Globus pallidus (tissue), 1 donor: ENCODE data around the gene GCGR.

Experiments used
- DNase-seq: peaks from one replicate; pipeline ENCODE4 v3.0.0-alpha.2; 2015; ENCODE audit warnings: low spot score

Gene GCGR

GRCh38 chr17:81803728-81804558, at the start of gene GCGR:
Gene GCGR, plus strand, starts transcription at chr17:81804150. Its CDS starts 4,869 bp downstream, at chr17:81809019.
- DNase-seq: no peak

DNA sequence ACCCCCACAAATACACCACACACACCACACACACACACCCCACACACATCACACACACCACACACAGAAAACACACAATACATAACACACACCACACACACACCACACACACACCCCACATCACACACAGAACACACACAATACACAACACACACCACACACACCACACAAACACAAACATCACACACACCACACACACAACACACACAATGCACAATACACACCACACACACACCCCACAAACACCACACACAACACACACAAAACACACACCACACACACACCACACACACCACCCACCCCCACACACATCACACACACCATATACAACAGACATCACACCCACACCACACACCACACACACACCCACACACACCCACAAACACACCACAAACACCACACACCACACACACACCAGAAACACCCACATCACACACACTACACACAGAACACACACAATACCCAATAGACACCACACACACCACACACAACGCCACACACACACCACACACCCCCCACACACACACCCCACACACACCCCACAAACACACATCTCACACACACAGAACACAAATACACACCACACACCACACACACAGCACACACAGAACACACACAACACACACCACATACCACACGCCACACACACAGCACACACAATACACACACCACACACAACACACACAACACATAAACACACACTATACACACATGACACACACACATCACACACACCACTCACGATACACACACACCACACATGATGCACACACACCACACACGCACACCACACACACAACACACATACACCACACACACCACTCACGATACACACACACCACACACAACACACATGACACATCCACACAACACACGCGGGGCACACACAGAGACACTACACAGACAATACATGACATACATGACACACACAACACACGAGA, 11.0 kb upstream of the GCGR start:
- no peak for DNase-seq

DNA sequence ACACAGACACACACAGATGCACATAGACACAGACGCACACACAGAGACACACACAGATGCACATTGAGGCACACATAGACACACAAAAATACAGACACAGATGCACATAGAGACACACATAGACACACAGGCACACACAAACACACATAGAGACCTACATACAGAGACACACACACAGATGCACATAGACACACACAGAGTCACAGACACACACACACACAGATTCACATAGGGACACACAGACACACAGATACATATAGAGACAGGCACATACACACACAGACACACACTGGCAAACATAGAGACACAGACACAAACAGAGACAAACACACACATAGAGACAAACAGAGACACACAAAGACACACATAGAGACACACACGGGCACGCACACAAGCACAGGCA, 9.9 kb upstream of the GCGR start:
- no peak for DNase-seq

GRCh38 chr17:81794509-81794908, 9.4 kb upstream of the GCGR start:
- DNase-seq: no peak

GRCh38 chr17:81801327-81801726, 2.6 kb upstream of the GCGR start:
- no peak for DNase-seq

- no peak for DNase-seq
Observed at GRCh38 chr17:81802048-81802758, 1.7 kb upstream of the GCGR start.

DNA sequence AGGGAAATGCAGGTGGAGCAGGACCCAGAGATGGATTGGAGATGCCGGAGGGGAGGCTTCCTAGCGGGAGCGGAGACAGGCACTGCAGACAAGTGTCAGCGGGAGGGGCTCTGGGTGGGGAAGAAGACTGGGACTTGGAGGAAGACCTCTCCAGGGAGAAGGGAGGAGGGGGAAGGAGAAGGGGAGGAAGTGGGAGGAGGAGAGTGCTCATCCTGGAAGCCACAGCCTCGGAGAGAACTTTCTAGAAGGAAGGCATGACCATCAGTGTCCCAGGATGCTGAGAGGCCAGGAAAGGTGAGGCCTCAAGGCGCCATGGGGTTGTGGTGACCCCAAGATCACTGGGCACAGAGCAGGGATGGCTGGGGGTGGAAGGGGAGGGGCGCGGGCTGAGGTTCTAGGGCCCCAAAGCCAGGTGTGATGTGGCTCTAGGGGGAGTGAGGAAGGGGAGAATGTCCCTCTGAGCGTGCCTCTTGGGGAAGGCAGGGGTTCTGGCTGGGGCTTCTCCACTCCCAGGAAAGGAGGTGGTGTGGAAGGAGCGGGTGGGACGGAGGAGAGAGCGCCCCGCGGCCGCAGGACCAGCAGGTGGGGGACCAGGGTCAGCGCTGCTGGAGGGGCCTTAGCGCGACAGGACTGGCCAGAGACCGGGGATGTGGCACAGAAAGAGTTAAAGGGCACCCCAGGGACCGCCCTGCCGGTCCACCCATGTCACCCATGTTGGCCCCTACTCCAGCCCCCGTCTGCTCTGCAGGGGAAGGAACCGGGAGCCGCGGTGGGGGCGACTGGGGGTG, 900 bp upstream of the GCGR start:
- no peak for DNase-seq

DNA sequence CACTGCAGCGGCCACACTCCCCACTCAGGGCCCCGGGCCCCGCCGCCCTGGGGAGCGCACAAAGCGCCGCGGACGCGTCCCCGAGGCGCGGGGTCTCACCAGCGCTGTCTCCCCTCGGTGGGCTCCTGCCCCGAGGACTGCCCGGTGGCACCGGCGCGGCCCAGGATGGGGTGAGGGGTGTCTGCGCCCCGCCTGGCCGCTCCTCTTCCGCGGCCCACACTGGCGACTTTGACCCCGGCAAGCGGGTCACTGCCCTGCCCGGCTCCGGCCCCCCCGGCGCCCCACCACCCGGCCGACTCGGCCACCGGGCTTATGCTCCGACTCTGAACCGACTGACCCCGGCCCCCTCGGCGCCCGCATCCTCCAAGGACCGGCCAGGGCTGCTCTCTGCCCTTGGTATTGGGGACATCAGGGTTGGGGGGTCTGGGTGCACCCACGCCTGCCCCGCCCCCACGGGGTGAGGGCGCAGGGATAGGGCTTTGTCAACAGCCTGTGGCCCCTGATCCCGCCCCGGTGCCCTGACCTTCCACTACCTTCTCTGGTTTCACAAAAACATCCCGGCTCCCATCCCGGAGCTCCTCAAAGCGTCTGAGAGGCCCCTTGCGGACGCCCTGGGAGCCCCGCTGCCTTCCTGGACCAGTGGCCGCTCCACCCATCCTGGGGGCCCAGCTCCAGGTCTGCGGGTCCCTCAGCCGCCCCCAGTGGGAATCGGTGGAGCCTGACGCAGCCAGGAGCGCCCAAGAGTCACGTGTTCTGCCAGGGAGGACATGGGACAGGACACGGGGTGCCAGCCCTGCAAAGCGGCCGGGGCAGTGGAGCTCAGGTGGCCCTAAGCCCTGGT, 829 bp downstream of the GCGR start:
- DNase-seq: no peak

DNA sequence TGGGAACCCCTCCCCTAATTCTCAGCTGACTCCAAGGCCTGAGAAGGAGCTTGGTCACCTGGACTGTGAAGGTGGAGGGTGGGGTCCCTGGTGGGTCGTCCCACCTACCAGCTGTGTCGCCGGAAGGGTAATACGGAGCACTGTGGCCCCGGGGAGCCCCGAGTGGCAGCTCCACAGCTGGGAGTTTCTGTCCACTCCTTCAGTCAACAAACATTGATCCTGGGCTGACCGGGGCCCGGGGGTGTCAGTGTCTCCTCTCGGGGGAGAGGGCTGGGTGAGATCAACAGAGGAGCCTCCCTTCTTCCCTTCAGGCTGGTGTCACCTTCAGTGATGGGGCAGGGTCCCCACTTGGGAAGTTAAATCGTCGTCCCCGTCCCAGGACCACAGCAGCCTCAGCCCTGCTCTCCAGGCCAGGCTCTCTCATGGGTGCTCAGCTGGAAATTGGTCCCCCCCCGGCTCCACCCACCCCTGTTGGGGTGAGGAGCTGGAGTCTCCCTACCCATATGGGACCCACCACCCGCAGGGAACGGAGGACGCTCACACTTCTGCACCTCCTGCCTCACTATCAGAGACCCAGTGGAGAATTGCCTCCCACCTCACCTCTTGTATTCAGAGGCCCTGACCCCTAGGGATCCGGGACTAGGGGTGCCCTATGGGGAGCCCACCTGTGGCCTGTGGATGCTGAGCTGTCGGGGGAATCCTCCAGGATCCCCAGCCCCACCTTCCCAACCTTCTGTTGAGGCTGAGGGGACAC, 1.9 kb downstream of the GCGR start:
- DNase-seq: no peak

GRCh38 chr17:81806461-81807209, 2.7 kb downstream of the GCGR start:
- no peak for DNase-seq

DNA sequence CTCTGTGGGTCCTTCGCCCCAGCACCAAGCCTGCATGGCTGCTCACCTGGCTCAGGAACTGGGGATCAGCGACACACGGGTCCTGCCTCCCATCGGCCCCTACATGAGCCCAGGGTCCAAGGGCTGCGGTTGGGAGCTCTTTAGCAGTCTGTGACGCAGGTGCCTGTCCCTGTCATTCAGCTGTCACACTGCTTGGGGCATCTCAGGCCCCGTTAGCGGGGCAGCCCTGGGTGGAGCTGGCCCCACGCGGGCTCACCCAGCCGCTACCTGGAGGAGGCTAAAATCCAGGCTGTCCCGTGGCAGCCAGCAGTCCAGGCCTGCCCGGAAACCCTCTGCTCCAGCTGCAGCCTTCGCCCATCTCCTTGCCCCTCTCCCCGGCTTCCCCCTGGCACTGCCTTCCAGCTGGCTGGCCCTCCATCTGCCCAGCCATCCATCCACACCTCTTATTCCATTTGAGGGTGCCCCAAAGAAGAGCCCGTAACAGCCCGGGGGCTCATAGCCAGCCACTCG, 3.3 kb downstream of the GCGR start:
- DNase-seq: no peak

DNA sequence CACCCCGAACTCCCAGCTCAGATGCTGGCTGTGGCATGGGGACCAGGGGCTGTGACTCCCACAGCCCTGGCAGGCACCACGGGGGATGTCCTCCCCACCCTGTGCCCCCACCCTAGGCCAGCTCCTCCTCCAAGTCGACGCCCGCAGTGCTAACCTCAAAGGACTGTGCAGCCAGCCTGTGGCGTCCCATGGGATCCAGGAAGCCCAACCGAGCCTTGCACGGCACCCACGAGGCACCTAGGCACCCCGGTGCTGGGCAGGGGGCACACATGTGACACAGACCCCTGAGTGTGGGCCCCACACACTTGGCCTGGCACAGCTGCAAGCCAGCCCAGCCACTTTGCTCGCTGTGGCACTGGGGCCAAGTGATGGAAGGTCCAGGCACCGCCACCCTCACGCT, 3.9 kb downstream of the GCGR start:
- no peak for DNase-seq

DNA sequence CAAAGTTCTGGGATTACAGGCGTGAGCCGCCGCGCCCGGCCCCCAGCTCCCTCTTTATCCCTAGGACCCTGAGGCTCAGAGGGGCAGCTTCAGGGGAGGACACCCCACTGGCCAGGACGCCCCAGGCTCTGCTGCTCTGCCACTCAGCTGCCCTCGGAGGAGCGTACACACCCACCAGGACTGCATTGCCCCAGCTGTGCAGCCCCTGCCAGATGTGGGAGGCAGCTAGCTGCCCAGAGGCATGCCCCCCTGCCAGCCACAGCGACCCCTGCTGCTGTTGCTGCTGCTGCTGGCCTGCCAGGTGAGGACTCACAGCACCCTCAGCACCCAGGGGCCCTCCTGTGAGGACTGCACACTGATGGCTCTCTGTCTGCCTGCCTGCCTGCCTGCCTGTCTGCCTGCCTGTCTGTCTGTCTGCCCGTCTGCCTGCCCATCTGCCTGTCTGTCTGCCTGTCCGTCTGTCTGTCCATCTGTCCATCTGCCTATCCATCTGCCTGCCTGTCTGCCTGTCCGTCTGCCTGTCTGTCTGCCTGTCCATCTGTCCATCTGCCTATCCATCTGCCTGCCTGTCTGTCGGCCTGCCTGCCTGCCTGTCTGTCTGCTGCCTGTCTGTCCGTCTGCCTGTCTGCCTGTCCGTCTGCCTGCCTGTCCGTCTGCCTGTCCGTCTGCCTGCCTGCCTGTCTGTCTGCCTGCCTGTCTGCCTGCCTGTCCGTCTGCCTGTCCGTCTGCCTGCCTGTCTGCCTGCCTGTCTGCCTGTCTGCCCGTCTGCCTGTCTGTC, 5.0 kb downstream of the GCGR start:
- no peak for DNase-seq

DNA sequence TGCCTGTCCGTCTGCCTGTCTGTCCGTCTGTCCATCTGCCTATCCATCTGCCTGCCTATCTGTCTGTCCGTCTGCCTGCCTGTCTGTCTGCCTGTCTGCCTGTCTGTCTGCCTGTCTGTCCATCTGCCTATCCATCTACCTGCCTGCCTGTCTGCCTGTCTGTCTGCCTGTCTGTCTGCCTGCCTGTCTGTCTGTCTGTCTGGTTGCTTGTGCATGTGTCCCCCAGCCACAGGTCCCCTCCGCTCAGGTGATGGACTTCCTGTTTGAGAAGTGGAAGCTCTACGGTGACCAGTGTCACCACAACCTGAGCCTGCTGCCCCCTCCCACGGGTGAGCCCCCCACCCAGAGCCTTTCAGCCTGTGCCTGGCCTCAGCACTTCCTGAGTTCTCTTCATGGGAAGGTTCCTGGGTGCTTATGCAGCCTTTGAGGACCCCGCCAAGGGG, 5.6 kb downstream of the GCGR start:
- no peak for DNase-seq

DNA sequence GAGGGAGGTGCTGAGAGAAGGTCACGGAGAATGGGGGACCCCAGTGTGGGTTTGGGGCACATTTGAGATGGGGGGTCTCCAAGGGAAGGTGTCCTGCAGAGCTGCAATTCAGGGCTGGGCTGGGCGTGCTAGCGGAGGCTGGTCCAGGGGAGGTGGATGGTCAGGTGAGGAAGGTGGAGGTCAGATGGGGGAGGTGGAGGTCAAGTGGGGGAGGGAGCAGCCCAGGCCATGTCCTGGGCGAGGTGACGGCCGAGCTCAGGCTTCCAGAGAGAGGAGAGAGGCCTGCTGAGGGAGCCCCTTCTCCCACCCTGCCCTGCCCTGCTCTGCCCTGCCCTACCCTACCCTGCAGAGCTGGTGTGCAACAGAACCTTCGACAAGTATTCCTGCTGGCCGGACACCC, 6.5 kb downstream of the GCGR start:
- DNase-seq: no peak

- no peak for DNase-seq
Observed at GRCh38 chr17:81810892-81811704, 7.1 kb downstream of the GCGR start.
